A673 (cell line): Measurements from ENCODE around the gene HAAO.

Source experiments
- CTCF ChIP-seq: fragments of 300-800, 200-600 bp; sonication (generic); conservative IDR thresholded peaks from 2 replicates; pipeline ENCODE4 v1.5.1; 2017; ENCODE audit warnings: low read depth, mild to moderate bottlenecking, antibody characterized with exemption, low read length, moderate library complexity, mixed read lengths
- EZH2 ChIP-seq: fragments of 200-600 bp; sonication (generic); IDR thresholded peaks from 2 replicates; pipeline ENCODE4 v1.6.1; 2017; ENCODE audit warnings: borderline replicate concordance, low read depth, mild to moderate bottlenecking, mixed read lengths, antibody characterized with exemption, low read length; ENCODE audit not compliant: poor library complexity, severe bottlenecking

- TF ChIP-seq EZH2: no peak
- no peak for TF ChIP-seq CTCF
Measured at GRCh38 chr2:42754776-42755140, 37.6 kb downstream of the HAAO start.
